T-helper 1 cell (primary cell): Measurements from ENCODE around the gene METTL5.
"Not testable (repeated sequence)": the region's sequence is repeated elsewhere in the genome, so short reads cannot be mapped to it uniquely, and the experiment has no call there.

ENCODE experiments used
- DNase-seq, 5 donors: peaks; one replicate each; pipeline ENCODE4 v3.0.0-alpha.2; 2012 to 2020

The METTL5 gene

DNA sequence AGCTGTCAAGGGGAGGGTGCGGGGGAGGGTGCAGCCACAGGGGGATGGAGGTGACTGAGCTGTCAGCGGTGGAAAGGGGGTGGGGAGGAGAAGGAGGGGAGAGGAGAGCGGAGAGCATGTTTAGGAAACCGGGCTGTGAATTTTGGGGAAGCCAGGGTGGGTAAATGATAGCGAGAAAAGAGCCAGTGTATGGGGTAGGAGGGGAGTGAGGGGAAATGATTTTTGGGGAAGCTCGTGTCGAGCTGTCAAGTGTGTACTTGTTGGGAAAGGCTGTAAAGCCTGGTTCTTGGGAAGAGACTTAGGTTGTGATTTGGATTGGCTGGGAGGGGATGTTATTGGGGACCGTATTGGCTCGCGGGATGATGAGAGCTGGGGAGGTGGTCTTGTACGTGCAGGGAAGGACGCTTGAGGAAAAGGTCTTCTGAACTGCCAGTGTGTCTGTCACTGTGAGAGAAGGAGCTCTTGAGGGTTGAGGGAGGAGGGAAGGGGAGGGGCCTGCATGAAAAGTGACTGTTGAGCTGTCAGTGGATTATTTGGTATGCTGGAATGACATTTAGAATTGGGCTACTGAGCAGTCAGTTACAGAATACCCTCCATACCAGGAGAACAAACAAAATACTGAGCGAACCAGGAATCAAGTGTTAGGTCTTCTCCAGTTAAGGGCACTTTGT is 3.6 kb upstream of the METTL5 start:
- peak in 3 of 5 donors; percentile 9 to 50 (median 32) for DNase-seq

DNA sequence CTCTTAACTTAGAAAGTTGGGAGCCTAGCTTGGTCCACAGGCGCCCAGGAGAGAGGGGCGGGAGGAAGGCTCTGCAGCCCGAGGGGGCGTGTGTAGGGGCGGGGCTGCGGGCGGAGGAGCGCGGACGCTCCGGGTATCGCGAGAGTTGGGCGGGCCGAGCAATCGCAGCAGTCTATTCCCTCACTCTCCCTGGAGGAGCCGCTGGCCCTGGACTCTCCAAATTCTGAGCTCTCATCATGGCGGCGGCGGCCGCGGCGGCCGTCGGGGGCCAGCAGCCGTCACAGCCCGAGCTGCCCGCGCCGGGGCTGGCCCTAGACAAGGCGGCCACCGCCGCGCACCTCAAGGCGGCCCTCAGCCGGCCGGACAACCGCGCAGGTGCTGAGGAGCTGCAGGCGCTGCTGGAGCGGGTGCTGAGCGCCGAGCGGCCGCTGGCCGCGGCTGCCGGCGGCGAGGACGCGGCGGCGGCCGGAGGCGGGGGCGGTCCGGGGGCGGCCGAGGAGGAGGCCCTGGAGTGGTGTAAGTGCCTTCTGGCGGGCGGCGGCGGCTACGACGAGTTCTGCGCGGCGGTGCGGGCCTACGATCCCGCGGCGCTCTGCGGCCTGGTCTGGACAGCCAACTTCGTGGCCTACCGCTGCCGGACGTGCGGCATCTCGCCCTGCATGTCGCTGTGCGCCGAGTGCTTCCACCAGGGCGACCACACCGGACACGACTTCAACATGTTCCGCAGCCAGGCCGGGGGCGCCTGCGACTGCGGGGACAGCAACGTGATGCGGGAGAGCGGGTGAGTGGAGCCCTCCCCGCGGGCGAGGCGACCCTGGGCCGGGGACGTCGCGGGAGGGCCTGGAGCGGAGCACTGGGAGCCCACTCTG is 2.8 kb upstream of the METTL5 start, which contains the start of gene UBR3:
Gene UBR3, plus strand, starts transcription at position 183 of the 869 bp plus-strand sequence. Its CDS starts 54 bp downstream, at position 237.
- peak; percentile 83 to 90 (median 88) for DNase-seq

DNA sequence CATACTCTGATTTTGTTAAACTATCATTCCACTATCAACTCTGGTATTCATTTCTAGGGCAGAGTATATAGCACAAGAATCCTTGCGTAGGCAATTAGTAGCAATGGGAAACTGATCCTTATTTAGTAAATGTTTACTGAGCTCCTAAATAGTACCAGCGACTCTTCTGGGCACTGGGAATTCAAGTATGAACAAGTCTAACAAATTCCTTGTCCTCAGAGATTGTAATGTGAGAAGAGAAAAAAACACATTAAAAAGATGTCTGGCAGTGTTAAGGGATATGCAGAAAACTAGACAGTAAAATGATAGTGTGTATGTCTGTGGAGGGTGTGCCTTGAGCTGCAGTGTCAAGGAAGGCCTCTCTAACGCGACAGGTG is 721 bp downstream of the METTL5 start:
- no peak for DNase-seq

DNA sequence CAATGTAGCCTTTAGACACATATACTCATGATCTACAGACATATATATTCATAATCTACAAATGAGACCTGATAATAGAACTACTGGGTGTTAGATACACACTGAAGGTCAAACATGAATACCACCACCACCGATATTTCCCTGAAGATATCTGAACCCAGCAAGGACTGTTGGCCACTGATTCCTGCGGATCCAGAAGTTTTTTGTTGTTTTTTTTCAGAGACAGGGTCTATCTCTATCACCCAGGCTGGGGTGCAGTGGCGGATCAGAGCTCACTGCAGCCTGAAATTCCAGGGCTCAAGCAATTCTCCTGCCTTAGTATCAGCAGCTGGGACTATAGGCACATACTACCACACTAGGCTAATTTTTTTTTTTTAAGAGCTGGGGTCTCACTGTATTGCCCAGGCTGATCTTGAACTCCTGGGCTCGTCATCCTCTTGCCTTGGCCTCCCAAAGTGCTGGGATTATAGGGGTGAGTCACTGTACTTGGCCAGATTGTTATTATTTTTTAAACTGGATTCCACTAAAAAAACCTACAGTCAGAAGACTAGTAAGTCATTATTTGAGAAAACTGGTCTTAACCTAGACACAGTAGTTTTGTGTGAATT is 1.8 kb downstream of the METTL5 start:
- no peak for DNase-seq

DNA sequence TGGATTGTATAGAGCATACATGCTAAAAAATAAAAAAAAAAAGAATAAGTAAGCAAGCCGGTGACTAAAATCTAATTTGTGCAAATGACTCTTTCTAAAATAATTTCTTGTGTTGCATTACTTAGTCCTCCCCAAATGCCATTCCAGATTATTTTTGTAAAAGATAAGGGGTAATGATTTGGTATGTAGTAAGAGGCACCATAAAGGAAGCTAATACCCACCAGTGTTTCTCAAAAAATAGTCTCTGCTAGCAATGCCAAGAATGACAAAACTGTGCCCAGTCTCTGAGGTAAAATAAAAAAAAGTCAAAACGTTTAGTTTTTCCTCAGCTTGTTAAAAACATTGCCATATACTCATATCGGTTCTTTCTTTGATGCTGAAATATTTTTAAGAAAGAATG is 2.7 kb downstream of the METTL5 start:
- DNase-seq = no peak

DNA sequence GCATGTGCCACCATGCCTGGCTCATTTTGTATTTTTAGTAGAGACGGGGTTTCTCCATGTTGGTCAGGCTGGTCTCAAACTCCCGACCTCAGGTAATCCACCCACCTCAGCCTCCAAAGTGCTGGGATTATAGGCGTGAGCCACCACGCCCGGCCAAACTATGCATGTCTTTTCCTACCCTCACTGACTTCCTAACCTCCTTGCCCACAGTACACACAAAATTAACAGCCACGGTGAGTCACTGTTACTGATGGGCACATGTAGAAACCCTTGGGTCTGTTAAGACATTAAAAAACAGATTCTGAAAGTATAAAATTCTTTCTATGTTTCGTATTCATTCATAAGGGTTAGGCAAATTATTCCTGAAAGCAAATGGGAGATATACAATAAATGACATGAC is 4.6 kb downstream of the METTL5 start:
- not testable (repeated sequence) for DNase-seq

DNA sequence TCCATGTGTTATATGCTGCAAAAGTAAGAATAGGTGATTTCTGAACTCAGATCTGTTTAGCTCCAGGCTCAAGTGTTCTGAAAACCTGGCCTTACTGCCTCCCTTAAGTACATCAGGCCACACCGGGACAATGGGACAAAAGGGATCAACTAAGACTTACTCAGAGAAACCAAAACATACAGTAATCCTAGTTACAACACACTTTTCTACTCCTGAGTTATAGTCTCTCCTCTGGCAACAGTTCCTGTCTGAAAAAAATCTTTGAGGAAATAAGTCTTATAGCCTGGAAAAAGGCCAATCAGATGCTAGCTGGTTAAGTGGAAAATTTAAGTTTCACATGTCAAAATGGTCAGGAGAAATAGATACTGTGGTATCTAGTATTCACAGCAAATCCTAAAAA is 5.6 kb downstream of the METTL5 start:
- DNase-seq = no peak

DNA sequence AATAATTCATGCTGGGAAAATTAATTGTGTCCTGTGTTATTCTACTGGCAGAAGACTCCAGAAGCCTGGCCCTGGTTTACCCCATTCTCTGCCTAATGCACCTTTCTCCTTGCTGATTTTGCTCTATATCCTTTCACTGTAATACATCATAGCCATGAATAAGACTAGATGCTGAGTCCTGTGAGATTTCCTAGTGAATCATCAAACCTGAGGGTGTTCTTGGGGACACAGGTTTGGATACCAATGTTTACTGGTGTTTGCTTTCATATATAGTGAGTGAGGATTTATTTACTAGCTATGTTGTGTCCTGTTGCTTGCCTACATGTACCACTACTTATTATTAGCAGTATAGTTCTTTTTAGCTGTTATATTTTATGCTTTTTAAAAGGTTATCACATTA is 6.5 kb downstream of the METTL5 start:
- DNase-seq = no peak

DNA sequence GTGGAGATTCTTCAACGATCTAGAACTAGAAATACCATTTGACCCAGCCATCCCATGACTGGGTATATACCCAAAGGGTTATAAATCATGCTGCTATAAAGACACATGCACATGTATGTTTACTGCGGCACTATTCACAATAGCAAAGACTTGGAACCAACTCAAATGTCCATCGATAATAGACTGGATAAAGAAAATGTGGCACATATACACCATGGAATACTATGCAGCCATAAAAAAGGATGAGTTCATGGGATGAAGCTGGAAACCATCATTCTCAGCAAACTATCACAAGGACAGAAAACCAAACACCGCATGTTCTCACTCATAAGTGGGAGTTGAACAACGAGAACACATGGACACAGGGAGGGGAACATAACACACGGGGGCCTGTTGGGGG is 7.3 kb downstream of the METTL5 start:
- DNase-seq = not testable (repeated sequence)

DNA sequence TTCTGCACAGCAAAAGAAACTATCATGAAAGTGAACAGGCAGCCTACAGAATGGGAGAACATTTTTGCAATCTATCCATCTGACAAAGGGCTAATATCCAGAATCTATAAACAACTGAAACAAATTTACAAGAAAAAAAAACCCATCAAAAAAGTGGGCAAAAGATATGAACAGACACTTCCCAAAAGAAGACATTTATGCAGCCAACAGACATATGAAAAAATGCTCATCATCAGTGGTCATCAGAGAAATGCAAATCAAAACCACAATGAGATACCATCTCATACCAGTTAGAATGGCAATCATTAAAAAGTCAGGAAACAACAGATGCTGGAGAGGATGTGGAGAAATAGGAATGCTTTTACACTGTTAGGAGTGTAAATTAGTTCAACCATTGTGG is 7.7 kb downstream of the METTL5 start:
- not testable (repeated sequence) for DNase-seq

DNA sequence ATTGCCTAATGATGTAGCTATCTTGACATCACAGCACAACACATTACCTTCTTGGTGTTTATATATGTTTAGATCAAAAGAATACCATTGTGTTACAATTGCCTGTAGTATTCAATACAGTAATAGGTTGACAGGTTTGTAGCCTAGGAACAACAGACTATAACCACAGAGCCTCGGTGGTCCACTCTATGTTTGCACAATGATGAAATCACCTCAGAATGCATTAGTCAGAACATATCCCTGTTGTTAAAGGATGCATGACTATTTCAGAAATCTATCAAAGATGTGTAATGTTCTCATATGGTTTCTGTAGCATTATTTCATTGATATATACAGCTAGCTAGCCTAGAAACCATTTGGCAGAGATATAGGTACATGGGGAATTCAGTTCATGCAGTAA is 8.9 kb downstream of the METTL5 start:
- DNase-seq = no peak

DNA sequence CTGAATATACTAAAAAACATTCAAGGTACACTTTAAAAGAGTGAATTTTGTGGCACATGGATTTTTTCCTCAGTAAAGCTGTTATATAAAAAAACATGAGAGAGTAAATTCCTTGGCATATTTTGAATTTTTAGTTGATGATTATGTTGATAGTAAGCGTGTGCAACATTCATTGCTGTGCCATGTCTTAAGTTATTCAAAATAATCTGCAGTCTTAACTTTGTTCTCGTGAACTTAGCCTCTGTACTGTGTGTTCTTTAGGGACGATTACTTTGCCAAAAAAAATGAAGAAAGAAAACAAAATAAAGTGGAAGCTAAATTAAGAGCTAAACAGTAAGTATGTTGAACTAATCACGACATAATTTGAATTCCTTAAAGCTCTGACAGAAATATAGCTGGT is 16.5 kb downstream of the METTL5 start:
- no peak for DNase-seq

DNA sequence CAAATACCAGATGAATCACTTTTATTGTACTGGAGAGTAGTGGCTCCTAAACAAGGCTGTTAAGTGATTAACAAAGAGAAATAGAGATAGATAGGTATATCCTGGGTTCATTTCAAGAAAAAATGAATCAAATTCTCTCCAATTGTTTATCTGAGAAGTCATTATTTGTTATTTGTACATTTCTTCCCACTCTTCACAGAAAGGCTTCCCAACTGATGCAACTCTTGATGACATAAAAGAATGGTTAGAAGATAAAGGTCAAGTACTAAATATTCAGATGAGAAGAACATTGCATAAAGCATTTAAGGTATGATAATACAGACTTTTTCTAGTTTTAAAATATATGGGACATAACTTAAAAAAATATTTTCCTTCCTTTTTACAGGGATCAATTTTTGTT is 18.1 kb downstream of the METTL5 start:
- no peak for DNase-seq

DNA sequence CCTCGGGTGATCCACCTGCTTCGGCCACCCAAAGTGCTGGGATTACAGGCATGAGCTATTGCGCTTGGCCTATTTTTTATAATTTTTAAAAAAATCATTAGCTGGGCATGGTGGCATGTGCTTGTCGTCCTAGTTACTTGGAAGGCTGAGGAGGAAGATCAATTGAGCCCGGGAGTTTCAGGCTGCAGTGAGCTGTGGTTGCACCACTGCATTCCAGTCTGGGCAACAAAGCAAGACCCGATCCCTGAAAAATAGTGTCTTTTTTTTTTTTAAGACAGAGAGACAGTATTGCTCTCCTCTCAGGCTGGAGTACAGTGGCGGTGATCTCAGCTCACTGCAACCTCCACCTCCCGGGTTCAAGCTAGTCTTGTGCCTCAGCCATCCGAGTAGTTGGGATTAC is 21.2 kb downstream of the METTL5 start:
- no peak for DNase-seq

DNA sequence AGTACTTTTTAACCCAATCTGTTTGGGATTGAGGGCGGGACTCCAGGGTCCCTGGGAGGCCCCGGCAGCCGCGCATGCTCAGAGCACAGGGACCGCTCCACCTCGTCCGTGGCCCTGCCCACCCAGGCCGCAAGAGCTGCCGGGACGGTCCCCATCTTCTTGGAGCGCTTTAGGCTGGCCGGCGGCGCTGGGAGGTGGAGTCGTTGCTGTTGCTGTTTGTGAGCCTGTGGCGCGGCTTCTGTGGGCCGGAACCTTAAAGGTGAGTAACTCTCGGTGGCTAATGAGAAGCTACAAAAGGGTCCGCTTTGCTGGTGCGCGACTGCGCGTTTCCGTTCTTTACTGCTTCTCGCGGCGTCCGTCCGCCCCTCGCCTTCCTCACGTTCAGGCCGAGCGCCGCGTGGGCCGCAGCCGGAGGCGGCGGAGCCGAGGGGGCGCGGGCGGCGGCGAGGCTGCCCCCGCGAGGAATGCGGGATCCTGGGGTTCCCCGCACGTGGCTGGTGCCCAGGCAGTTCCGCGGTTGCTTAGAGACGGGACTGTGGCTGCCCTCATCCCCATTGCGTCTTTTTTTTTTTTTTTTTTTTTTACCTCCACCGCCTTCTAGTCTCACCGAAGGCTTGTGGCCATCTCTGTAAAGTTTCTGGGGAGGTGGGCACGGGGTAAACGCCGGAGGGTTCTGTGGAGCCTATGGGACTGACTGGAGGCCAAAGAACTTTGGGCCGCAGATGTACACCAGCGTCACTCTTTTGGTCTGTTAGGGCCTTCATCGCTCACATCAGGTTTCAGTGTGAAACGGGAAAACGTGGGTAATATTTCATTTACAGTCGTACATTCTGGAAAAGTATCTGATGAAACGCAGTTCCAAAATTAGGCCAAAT is 25.8 kb downstream of the METTL5 start, which contains the start of gene SSB:
Gene SSB, plus strand, starts transcription at position 154 of the 875 bp plus-strand sequence. CDS start 2,090 bp downstream, outside the sequence.
- peak; percentile 85 to 96 (median 87) for DNase-seq

DNA sequence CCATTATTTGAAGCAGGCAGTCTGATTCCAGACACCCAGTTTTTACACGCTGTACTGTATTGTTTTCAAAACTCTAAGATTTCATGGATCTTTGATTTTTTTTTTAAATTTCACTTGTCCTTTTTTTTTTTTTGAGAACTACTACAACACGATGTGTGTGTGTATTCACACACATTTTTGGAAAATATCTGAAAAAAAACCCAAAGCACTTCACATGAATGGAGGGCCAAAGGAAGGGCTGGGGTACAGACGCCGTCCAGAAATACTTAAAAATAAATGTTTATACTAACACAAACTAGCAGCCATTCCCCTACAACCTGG is 26.3 kb downstream of the METTL5 start:
- no peak for DNase-seq

DNA sequence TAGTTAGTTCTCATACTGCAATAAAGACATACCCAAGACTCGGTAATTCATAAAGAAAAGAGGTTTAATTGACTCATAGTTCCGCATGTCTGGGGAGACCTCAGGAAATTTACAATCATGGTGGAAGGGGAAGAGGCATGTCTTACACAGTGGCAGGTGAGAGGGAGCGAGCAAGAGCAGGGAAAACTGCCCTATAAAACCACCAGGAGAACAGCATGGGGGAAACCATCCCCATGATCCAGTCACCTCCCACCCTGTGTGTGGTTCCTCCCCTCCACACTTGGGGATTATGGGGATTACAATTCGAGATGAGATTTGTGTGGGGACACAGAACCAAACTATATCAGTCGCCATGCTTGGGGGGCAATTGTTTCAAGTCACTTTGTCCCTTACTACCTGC is 27.1 kb downstream of the METTL5 start:
- DNase-seq = no peak

DNA sequence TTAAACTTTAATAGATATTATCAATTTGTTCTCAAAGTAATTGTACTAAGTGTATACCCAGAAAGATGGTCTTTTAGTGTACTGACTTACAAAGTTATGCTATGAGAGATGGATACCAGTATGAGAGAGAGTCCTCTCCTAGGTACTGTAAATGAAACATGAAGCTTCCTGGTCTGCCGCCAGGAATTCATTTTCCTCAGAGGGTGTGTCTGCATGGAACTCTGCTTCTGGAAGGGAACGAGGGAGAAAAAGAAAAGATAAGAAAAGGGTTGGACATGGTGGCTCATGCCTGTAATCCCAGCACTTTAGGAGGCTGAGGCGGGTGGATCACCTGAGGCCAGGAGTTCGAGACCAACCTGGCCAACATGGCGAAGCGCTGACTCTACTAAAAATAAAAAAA is 28.3 kb downstream of the METTL5 start:
- DNase-seq = no peak

DNA sequence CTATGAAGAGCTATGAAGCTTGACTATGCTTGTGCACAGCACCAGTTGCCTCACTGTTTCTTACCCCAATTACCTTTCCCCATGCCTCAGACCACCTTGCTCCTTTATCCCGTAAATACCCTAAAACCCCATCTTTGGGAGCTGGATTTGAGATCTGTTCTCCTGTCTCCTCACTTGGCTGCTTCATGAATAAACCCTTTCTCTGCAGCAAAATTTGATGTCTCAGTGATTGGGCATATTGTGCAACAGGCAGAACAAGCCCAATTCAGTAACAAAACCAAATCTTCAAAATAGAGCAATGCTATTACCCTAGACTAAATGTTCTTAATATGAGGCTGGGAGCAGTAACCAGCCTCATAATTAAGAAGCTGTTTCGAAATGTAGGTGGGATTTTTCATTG is 29.5 kb downstream of the METTL5 start:
- no peak for DNase-seq

DNA sequence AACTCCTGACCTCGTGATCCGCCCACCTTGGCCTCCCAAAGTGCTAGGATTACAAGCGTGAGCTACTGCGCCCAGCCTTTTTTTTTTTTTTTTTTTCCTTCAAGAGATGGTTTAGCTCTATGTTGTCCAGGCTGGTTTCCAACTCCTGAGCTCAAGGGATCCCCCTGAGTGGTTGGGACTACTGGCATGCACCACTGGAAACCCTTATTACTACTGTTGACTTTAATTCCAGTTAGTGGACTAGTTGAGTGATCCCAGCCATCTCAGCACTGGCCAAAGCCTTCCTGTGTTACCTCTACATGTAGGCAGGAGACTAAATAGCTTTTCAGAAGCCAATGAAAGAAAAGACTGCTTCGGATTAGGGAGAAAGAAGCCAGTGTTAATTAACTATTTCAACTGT is 34.1 kb downstream of the METTL5 start:
- no peak for DNase-seq

DNA sequence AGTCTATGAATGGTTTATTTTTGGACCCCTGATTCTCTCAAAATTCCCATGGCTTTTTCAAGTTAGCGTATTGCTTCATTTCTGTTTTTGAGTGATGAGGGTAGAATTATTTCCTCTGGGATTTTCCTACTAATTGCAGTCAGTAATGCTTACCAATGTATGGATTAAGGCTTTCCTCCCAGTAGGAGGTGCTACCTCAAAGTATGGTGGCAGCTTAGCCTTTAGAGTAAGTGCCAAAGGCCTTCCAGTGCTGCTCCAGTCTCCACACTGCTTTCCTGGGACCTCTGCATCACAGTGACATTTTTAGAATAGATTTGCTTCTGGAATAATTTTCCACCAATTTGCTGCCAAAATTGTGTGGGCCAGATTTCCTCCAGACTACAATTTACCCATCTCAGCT is 42.2 kb downstream of the METTL5 start:
- no peak for DNase-seq

DNA sequence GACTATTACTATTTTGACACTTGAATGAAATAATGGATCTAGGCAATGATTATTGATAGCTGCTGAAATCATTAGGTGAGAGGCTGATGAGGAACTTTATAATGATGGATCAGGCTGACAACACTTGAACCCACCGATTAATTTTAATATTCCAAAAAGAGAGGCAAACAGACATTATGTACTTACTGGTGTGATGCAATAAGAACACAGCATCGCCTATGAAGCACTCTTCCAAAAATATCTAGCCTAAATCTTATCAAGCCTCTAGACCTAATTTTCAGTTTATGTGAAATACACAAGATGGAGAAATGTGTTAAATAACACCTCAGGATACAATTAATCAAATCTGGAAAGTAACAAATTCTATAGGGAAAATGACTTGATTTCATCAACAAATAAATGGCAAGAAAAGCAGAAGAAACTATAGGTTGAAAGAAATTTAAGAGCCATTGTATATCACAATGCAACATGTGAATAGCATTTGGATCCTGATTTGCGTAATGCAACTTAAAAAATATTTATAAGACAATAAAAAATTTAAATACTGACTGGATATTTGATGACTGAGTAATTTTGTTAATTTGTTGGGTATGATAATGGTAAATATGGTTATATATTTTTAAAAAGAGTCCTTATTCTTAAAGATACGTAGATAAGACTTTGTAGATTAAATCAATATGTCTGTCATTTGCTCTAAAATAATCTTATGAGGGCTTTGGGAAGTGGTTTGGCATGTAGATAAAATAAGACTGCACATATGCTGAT is 43.3 kb downstream of the METTL5 start:
- no peak for DNase-seq
